GM13977 (cell line): ENCODE measurements around the gene WDR88.
"Not testable (repeated sequence)": the region's sequence is repeated elsewhere in the genome, so short reads cannot be mapped to it uniquely, and the experiment has no call there.

ENCODE experiments used
- DNase-seq: peaks from one replicate; pipeline ENCODE4 v3.0.0; 2012; ENCODE audit warnings: low spot score
- CTCF ChIP-seq: IDR thresholded peaks from 2 replicates; pipeline ENCODE4 v1.5.1; 2012; ENCODE audit warnings: mild to moderate bottlenecking, control low read depth; ENCODE audit not compliant: insufficient read depth; ENCODE audit errors: extremely low read depth, missing control alignments
- in situ Hi-C: fragments of 300-500 bp; cut with MboI; formaldehyde crosslinking; loops from one replicate; pipeline ENCODE4 v1.12.0; 2022; ENCODE audit warnings: low sequenced_read_pairs, low pct_unique_long_range_greater_than_20kb, mixed read lengths, inconsistent platforms; ENCODE audit not compliant: unreplicated experiment

Gene WDR88

GRCh38 chr19:33139165-33139564 lies 7.3 kb downstream of the WDR88 start:
- TF ChIP-seq CTCF, result no peak
- in situ Hi-C loops, result no loop called here
- DNase-seq, result no peak

- in situ Hi-C loops, result no loop called here
- DNase-seq, result peak; percentile 85
- peak; percentile 96 for TF ChIP-seq CTCF
Measured at GRCh38 chr19:33143897-33144405, 12.0 kb downstream of the WDR88 start.

GRCh38 chr19:33146209-33146608 lies 14.3 kb downstream of the WDR88 start:
- no peak for DNase-seq
- in situ Hi-C loops, result no loop called here
- TF ChIP-seq CTCF, result no peak

- DNase-seq, result no peak
- TF ChIP-seq CTCF, result no peak
- in situ Hi-C loops, result no loop called here
Measured at GRCh38 chr19:33147538-33147937, 15.6 kb downstream of the WDR88 start.

GRCh38 chr19:33150852-33151518 lies 19.1 kb downstream of the WDR88 start:
- DNase-seq, result no peak
- TF ChIP-seq CTCF, result no peak
- in situ Hi-C loops, result no loop called here

- in situ Hi-C loops, result no loop called here
- no peak for DNase-seq
- no peak for TF ChIP-seq CTCF
Measured at GRCh38 chr19:33152176-33152575, 20.3 kb downstream of the WDR88 start.

- DNase-seq, in situ Hi-C loops: not testable (repeated sequence)
Measured at GRCh38 chr19:33152625-33153024, 20.7 kb downstream of the WDR88 start.

- DNase-seq, in situ Hi-C loops: not testable (repeated sequence)
Measured at GRCh38 chr19:33154313-33154712, 22.4 kb downstream of the WDR88 start.
